Hypothalamus (tissue), 51 donors: Measurements from ENCODE around the gene ZNF20.
A peak's percentile ranks its signal among the peaks of the same experiment; 100 is the strongest.

ENCODE experiments used
- DNase-seq, 51 donors: peaks; one replicate each; lab custom pipeline; 2025; lab: John Stamatoyannopoulos, UW

ZNF20 gene

GRCh38 chr19:12139885-12140544 is at the start of gene ZNF20:
Gene ZNF20 (minus strand): TSS chr19:12140350. CDS start chr19:12140182, 168 bp downstream.
- peak; percentile 60 to 98 (median 92) for DNase-seq

- DNase-seq = no peak
These were observed 47.5 kb upstream of the ZNF20 start for GRCh38 chr19:12187625-12188024.

- no peak for DNase-seq
These were observed 40.2 kb upstream of the ZNF20 start for GRCh38 chr19:12180377-12180776.

GRCh38 chr19:12166626-12167025 is 26.5 kb upstream of the ZNF20 start:
- no peak for DNase-seq

- DNase-seq = peak in 1 of 51 donors; percentile 16
These were observed 23.7 kb upstream of the ZNF20 start for GRCh38 chr19:12163826-12164225.

GRCh38 chr19:12162882-12163806 is 23.0 kb upstream of the ZNF20 start, which contains the start of gene ZNF136:
Gene ZNF136 (plus strand): TSS chr19:12163096. CDS start chr19:12163204, 108 bp downstream.
- DNase-seq = peak; percentile 20 to 96 (median 86)

- no peak for DNase-seq
These were observed 22.3 kb upstream of the ZNF20 start for GRCh38 chr19:12162513-12162881.

GRCh38 chr19:12159773-12160414 is 19.7 kb upstream of the ZNF20 start:
- DNase-seq = no peak

GRCh38 chr19:12156223-12157058 is 16.3 kb upstream of the ZNF20 start, which contains the start of gene ZNF625:
Gene ZNF625 (minus strand): TSS chr19:12156734. CDS start chr19:12156558, 176 bp downstream.
- peak; percentile 28 to 95 (median 84) for DNase-seq

- DNase-seq = no peak
These were observed 15.2 kb upstream of the ZNF20 start for GRCh38 chr19:12155324-12155860.

GRCh38 chr19:12145348-12145747 is 5.2 kb upstream of the ZNF20 start:
- DNase-seq = no peak

GRCh38 chr19:12141405-12141736 is 1.2 kb upstream of the ZNF20 start:
- DNase-seq = no peak

- DNase-seq = peak; percentile 32 to 93 (median 72)
These were observed 625 bp upstream of the ZNF20 start for GRCh38 chr19:12140545-12141404.

- no peak for DNase-seq
These were observed 881 bp downstream of the ZNF20 start for GRCh38 chr19:12139269-12139668.

- peak in 1 of 51 donors; percentile 1 for DNase-seq
These were observed 2.8 kb downstream of the ZNF20 start for GRCh38 chr19:12137221-12137940.

GRCh38 chr19:12133069-12133468 is 7.1 kb downstream of the ZNF20 start:
- no peak for DNase-seq

- DNase-seq = peak in 3 of 51 donors; percentile 1 to 3 (median 3)
These were observed 13.4 kb downstream of the ZNF20 start for GRCh38 chr19:12126707-12127106.
